Loucy (cell line): ENCODE data around the gene GNB3.

Experiments used
- H2AFZ ChIP-seq: fragments of 200-600 bp; sonication (generic); 2 replicates; pipeline ENCODE4 v1.6.0; 2016; ENCODE audit warnings: antibody characterized with exemption, mild to moderate bottlenecking, low read length, moderate library complexity
- H3F3A ChIP-seq: fragments of 200-600 bp; 2 replicates; pipeline ENCODE4 v1.6.0; 2016; ENCODE audit warnings: antibody characterized with exemption, low read depth, mild to moderate bottlenecking
- H3K27me3 ChIP-seq: fragments of 200-600 bp; sonication (generic); 2 replicates; pipeline ENCODE4 v1.6.1; 2014; ENCODE audit warnings: low read length, mild to moderate bottlenecking; ENCODE audit not compliant: insufficient read depth, poor library complexity, severe bottlenecking
- H3K36me3 ChIP-seq: fragments of 200-600 bp; sonication (generic); 2 replicates; pipeline ENCODE4 v1.6.1; 2016; ENCODE audit warnings: low read length; ENCODE audit not compliant: insufficient read depth
- H3K4me1 ChIP-seq: fragments of 200-600 bp; sonication (generic); 2 replicates; pipeline ENCODE4 v1.5.1; 2014; ENCODE audit warnings: low read length, mild to moderate bottlenecking; ENCODE audit not compliant: insufficient read depth, poor library complexity, severe bottlenecking
- H3K4me2 ChIP-seq: fragments of 200-600 bp; sonication (generic); 2 replicates; pipeline ENCODE4 v1.6.0; 2014; ENCODE audit warnings: antibody characterized with exemption, low read length, low read depth, mild to moderate bottlenecking; ENCODE audit not compliant: poor library complexity, severe bottlenecking
- H3K4me3 ChIP-seq: fragments of 200-600 bp; sonication (generic); 2 replicates; pipeline ENCODE4 v1.5.1; 2014; ENCODE audit warnings: low read length, mild to moderate bottlenecking, mixed read lengths; ENCODE audit not compliant: poor library complexity, severe bottlenecking
- H3K79me2 ChIP-seq: fragments of 200-600 bp; sonication (generic); 2 replicates; pipeline ENCODE4 v1.6.1; 2014; ENCODE audit warnings: low read length; ENCODE audit not compliant: insufficient read depth
- H3K9ac ChIP-seq: fragments of 200-600 bp; sonication (generic); 2 replicates; pipeline ENCODE4 v1.6.0; 2014; ENCODE audit warnings: mild to moderate bottlenecking, low read depth, low read length, moderate library complexity; ENCODE audit not compliant: poor library complexity, severe bottlenecking
- H3K9me2 ChIP-seq: fragments of 200-600 bp; sonication (generic); replicated peaks from 2 replicates; pipeline ENCODE4 v1.6.1; 2016; ENCODE audit warnings: low read depth, low read length, mixed read lengths
- H3K9me3 ChIP-seq: fragments of 200-600 bp; sonication (generic); 2 replicates; pipeline ENCODE4 v1.6.1; 2014; ENCODE audit warnings: mild to moderate bottlenecking, antibody characterized with exemption, low read length, low read depth; ENCODE audit not compliant: insufficient read depth
- H4K20me1 ChIP-seq: fragments of 200-600 bp; sonication (generic); 2 replicates; pipeline ENCODE4 v1.6.0; 2014; ENCODE audit warnings: antibody characterized with exemption, low read length, mild to moderate bottlenecking; ENCODE audit not compliant: insufficient read depth, poor library complexity, severe bottlenecking
- EZH2phosphoT487 ChIP-seq: fragments of 200-600 bp; IDR thresholded peaks from 2 replicates; pipeline ENCODE4 v1.6.1; 2018; ENCODE audit warnings: antibody characterized with exemption, mild to moderate bottlenecking, moderate library complexity, borderline replicate concordance
- TF ChIP-seq, protein P1 (sequence below): fragments of 200-600 bp; sonication (generic); conservative IDR thresholded peaks from 2 replicates; pipeline ENCODE4 v1.5.1; 2014; ENCODE audit warnings: mild to moderate bottlenecking, antibody characterized with exemption, low read length

GNB3 gene

GRCh38 chr12:6847676-6848075 is 7.0 kb downstream of the GNB3 start:
- peaks cover 4% of the 10 kb centered on the region for H4K20me1 ChIP-seq
- H3K79me2 ChIP-seq, result peaks cover 39% of the 10 kb centered on the region
- H3F3A ChIP-seq, result peaks cover 4% of the 10 kb centered on the region
- peaks cover 31% of the 10 kb centered on the region for H3K4me1 ChIP-seq
- H3K9me2 ChIP-seq, result no peaks in the 10 kb centered on the region
- H3K9ac ChIP-seq, result no peak overlapping the region
- H3K4me2 ChIP-seq, result no peak overlapping the region
- H3K36me3 ChIP-seq, result peaks cover 36% of the 10 kb centered on the region; the same call in 1 of the 2 replicates
- no peaks in the 10 kb centered on the region for H3K27me3 ChIP-seq
- no peak for TF ChIP-seq EZH2phosphoT487
- TF ChIP-seq, protein P1, sequence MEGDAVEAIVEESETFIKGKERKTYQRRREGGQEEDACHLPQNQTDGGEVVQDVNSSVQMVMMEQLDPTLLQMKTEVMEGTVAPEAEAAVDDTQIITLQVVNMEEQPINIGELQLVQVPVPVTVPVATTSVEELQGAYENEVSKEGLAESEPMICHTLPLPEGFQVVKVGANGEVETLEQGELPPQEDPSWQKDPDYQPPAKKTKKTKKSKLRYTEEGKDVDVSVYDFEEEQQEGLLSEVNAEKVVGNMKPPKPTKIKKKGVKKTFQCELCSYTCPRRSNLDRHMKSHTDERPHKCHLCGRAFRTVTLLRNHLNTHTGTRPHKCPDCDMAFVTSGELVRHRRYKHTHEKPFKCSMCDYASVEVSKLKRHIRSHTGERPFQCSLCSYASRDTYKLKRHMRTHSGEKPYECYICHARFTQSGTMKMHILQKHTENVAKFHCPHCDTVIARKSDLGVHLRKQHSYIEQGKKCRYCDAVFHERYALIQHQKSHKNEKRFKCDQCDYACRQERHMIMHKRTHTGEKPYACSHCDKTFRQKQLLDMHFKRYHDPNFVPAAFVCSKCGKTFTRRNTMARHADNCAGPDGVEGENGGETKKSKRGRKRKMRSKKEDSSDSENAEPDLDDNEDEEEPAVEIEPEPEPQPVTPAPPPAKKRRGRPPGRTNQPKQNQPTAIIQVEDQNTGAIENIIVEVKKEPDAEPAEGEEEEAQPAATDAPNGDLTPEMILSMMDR, result no peak
- H2AFZ ChIP-seq, result no peak overlapping the region
- no peak overlapping the region for H3K4me3 ChIP-seq
- H3K9me3 ChIP-seq, result no peaks in the 10 kb centered on the region

DNA sequence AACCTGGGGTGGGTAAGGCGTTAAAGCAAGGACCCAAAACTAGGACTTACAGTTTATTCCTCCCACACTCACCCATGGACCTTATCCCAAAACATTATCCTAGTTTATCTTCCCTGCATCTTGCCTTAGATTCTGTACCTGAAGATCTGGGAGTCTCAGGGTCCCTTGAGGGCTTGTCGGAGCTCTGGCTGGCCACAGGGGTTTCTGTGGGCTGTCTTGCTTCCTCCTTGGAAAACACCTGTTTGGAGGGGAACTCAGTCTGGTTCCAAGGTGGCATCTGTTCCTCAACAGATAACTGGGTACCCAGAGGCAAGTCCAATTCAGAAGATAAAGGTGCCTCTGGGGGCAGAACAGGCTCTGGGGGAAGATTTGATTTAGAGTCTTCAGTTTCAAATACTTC is 8.7 kb downstream of the GNB3 start:
- peaks cover 19% of the 10 kb centered on the region for H4K20me1 ChIP-seq
- no peaks in the 10 kb centered on the region for H3K9me2 ChIP-seq
- H3K9me3 ChIP-seq, result no peaks in the 10 kb centered on the region
- H3K4me2 ChIP-seq, result peak overlapping the region; percentile 90
- peaks cover 36% of the 10 kb centered on the region; the same call in 1 of the 2 replicates for H3K36me3 ChIP-seq
- H3K4me1 ChIP-seq, result peaks cover 42% of the 10 kb centered on the region
- peak overlapping the region; percentile 95 for H3K9ac ChIP-seq
- no peak for TF ChIP-seq EZH2phosphoT487
- TF ChIP-seq, protein P1, result no peak
- H3F3A ChIP-seq, result peaks cover 4% of the 10 kb centered on the region
- peaks cover 55% of the 10 kb centered on the region for H3K79me2 ChIP-seq
- no peak overlapping the region for H2AFZ ChIP-seq
- peak overlapping the region; percentile 82 for H3K4me3 ChIP-seq
- no peaks in the 10 kb centered on the region for H3K27me3 ChIP-seq

- peaks cover 24% of the 10 kb centered on the region for H4K20me1 ChIP-seq
- H3K9me2 ChIP-seq, result no peaks in the 10 kb centered on the region
- H3K4me1 ChIP-seq, result peaks cover 42% of the 10 kb centered on the region
- peak overlapping the region; percentile 82 for H3K4me3 ChIP-seq
- TF ChIP-seq EZH2phosphoT487, result no peak
- TF ChIP-seq, protein P1, result no peak
- peaks cover 33% of the 10 kb centered on the region; the same call in 1 of the 2 replicates for H3K36me3 ChIP-seq
- peaks cover 61% of the 10 kb centered on the region for H3K79me2 ChIP-seq
- no peaks in the 10 kb centered on the region for H3K9me3 ChIP-seq
- H3K27me3 ChIP-seq, result no peaks in the 10 kb centered on the region
- H3K9ac ChIP-seq, result peak overlapping the region; percentile 95
- H2AFZ ChIP-seq, result no peak overlapping the region
- peaks cover 4% of the 10 kb centered on the region for H3F3A ChIP-seq
- H3K4me2 ChIP-seq, result peak overlapping the region; percentile 90
Observed at GRCh38 chr12:6849976-6850560, 9.3 kb downstream of the GNB3 start.
